Thyroid gland (tissue), 4 donors: ENCODE results near the gene TSPAN1. TPM values are rescaled to one million over a fixed set of nuclear protein-coding genes. Genes with fewer than 3 reads are reported as not detected.
"Not testable (repeated sequence)": the region's sequence is repeated elsewhere in the genome, so short reads cannot be mapped to it uniquely, and the experiment has no call there.

Source experiments
- DNase-seq, 2 donors: peaks; one replicate each; pipeline ENCODE4 v3.0.0-alpha.2; 2019
- H3K27ac ChIP-seq, 3 donors: fragments of 200-600 bp; sonication (generic); 1 replicate in 2 of 3; 2 replicates in 1 of 3; pipeline ENCODE4 v1.5.1; 2016 to 2019; ENCODE audit warnings: mild to moderate bottlenecking in 1 of 3, moderate library complexity in 1 of 3
- H3K27me3 ChIP-seq: fragments of 200-600 bp; sonication (generic); one replicate; pipeline ENCODE4 v1.5.1; 2019
- H3K36me3 ChIP-seq, 2 donors: fragments of 200-600 bp; sonication (generic); one replicate each; pipeline ENCODE4 v1.5.1; 2016 to 2019
- H3K4me1 ChIP-seq, 2 donors: fragments of 200-600 bp; sonication (generic); one replicate each; pipeline ENCODE4 v1.5.1; 2017 to 2019
- H3K4me3 ChIP-seq, 3 donors: fragments of 200-600 bp; sonication (generic); replicated peaks in 1 of 3; 1 replicate in 2 of 3; 2 replicates in 1 of 3; pipeline ENCODE4 v1.5.1; 2016; ENCODE audit warnings: mild to moderate bottlenecking in 1 of 3
- H3K9me3 ChIP-seq: fragments of 200-600 bp; sonication (generic); one replicate; pipeline ENCODE4 v1.5.1; 2017
- POLR2A ChIP-seq, 2 donors: fragments of 450-650 bp; IDR thresholded peaks; one replicate each; pipeline ENCODE4 v1.6.1; 2017; ENCODE audit warnings: antibody characterized with exemption in 2 of 2, mild to moderate bottlenecking in 2 of 2, moderate library complexity in 1 of 2
- WGBS, 2 donors: methylation state at CpG; one replicate each; pipeline ENCODE4 v1.1.5; 2017; 5-methylcytosine and 5-hydroxymethylcytosine counted together
- intact Hi-C: fragments of 100-400 bp; cut with DNase I; formaldehyde crosslinking; loops from one replicate; pipeline ENCODE4 v1.15.1; 2023
- total RNA-seq, 4 donors: library from RNA; depleted of rRNA; stranded (reverse); fragments of >200 nt; gene quantifications; one replicate each; pipeline ENCODE4 v1.2.3, GENCODE V29; 2016
- TF ChIP-seq, protein P1 (sequence below), 6 experiments: fragments of 200-600 bp in 3 of 6; fragments of 450-650 bp in 3 of 6; sonication (generic) in 3 of 6; IDR thresholded peaks; one replicate each; pipeline ENCODE4 v1.5.1; 2016 to 2019; ENCODE audit warnings: antibody characterized with exemption in 6 of 6, mild to moderate bottlenecking in 2 of 6, inconsistent platforms in 1 of 6, moderate library complexity in 1 of 6

TSPAN1 gene
- total RNA-seq, 4 donors from 2014 or later, result 61.2 to 154 (median 105) TPM

DNA sequence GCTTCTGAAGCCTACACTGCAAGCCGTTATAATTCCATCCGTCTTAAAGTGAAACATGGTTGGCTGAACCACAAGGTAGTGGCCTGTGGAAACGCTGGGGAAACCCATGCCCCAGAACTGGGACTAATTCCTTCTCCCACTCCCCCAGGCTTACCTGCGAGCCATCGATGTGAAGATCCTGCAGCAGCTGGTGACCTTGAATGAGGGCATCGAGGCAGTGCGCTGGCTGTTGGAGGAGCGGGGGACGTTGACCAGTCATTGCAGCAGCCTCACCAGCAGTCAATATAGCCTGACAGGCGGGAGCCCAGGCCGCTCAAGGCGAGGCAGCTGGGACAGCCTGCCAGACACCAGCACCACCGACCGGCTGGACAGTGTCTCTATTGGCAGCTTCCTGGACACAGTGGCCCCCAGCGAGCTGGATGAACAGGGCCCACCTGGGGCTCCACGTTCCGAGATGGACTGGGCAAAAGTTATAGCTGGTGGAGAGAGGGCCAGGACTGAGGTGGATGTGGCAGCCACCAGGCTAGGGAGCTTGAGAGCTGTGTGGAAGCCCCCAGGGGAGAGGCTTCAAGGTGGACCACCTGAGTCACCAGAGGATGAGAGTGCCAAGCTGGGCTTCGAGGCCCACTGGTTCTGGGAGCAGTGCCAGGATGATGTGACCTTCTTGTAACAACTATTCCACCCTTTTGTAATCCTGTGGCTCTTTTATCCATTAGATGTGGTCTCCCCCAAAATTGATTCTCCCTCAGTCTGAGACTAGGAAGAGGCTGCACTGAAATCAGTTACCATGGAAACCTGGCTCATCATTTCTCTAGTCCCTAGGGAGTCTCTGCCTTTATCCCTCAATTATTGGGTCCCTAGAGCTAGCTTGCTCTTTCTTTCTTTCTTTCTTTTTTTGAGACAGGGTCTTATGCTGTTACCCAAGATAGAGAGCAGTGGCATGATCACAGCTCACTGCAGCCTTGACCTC is 44.9 kb downstream of the TSPAN1 start:
- Histone ChIP-seq H3K9me3 (no peaks in the 10 kb centered on the region), H3K27me3 (no peaks in the 10 kb centered on the region), H3K27ac (no peak overlapping the region), H3K4me1 (peaks cover 8 to 14% of the 10 kb centered on the region in 2 donors), H3K36me3 (no peaks in the 10 kb centered on the region), H3K4me3 (no peak overlapping the region)
- TF ChIP-seq, protein P1, sequence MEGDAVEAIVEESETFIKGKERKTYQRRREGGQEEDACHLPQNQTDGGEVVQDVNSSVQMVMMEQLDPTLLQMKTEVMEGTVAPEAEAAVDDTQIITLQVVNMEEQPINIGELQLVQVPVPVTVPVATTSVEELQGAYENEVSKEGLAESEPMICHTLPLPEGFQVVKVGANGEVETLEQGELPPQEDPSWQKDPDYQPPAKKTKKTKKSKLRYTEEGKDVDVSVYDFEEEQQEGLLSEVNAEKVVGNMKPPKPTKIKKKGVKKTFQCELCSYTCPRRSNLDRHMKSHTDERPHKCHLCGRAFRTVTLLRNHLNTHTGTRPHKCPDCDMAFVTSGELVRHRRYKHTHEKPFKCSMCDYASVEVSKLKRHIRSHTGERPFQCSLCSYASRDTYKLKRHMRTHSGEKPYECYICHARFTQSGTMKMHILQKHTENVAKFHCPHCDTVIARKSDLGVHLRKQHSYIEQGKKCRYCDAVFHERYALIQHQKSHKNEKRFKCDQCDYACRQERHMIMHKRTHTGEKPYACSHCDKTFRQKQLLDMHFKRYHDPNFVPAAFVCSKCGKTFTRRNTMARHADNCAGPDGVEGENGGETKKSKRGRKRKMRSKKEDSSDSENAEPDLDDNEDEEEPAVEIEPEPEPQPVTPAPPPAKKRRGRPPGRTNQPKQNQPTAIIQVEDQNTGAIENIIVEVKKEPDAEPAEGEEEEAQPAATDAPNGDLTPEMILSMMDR (IDR thresholded peaks at IDR 0.05), result no peak
- TF ChIP-seq POLR2A (IDR thresholded peaks at IDR 0.05), result no peak
- intact Hi-C loops, result loop anchor here (2.0 kb wide), 1 partner anchor 39 kb away; no protein-coding TSS in a partner anchor
- peak; percentile 28 to 41 for DNase-seq
- WGBS, 2 donors, result 84 to 94% methylated on average over 10 to 17 of the region's 18 CpGs

DNA sequence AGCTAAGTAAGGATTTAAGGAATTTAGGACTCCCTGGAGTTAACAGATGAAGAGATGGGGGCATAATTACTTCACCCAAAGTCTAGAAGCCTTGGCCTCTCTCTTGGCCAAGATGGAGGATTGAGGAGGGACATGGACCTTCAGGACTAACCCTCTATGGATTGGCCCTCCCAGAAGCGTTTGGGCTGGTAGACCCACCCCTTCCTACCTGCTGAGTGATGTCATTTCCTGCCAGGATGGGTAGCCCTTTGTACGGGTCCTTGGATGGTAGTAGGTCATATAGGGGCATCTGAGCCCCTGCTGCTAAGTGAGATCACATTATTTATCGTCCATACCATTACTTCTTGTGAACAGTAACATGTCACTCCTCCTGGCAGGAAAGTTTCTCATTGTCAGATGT is 45.9 kb downstream of the TSPAN1 start:
- no peak for DNase-seq
- TF ChIP-seq, protein P1 (IDR thresholded peaks at IDR 0.05), result no peak
- no peak for TF ChIP-seq POLR2A (IDR thresholded peaks at IDR 0.05)
- H3K27ac ChIP-seq, result no peak overlapping the region
- no peak overlapping the region for H3K4me3 ChIP-seq
- H3K4me1 ChIP-seq, result peaks cover 8 to 14% of the 10 kb centered on the region in 2 donors
- H3K36me3 ChIP-seq, result no peaks in the 10 kb centered on the region
- no peaks in the 10 kb centered on the region for H3K9me3 ChIP-seq
- intact Hi-C loops, result loop anchor here (2.0 kb wide), 1 partner anchor 40 kb away; no protein-coding TSS in a partner anchor
- H3K27me3 ChIP-seq, result no peaks in the 10 kb centered on the region
- WGBS, 2 donors, result 83 to 86% methylated on average over 3 of the region's 3 CpGs

DNA sequence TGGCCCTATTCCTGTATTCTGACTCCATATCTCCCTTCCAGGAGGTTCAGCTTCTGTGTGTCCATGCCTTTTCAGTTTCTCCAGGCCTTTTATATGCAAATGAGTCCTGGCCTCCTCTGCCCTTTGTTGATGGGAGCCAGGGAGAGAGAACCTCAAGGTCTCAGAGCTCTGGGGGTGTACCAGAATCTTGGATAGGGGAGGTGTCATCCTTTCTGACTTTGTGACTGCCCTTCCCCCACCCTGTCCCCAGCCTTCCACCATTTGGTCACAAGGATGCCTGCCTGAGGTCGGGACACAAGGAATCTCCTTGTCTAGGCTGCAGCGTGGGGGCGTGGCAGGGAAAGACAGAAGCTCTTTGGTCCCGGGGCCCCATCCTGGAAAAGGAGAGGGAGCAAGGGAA is 46.9 kb downstream of the TSPAN1 start:
- 67 to 79% methylated on average over 4 of the region's 4 CpGs for WGBS, 2 donors
- no peak for DNase-seq
- H3K27ac ChIP-seq, result no peak overlapping the region
- H3K36me3 ChIP-seq, result no peaks in the 10 kb centered on the region
- H3K27me3 ChIP-seq, result no peaks in the 10 kb centered on the region
- intact Hi-C loops, result loop anchor here (2.0 kb wide), 2 partner anchors 41 to 185 kb away; no protein-coding TSS in a partner anchor
- H3K9me3 ChIP-seq, result no peaks in the 10 kb centered on the region
- H3K4me1 ChIP-seq, result peaks cover 8 to 14% of the 10 kb centered on the region in 2 donors
- H3K4me3 ChIP-seq, result no peak overlapping the region
- TF ChIP-seq POLR2A (IDR thresholded peaks at IDR 0.05), result no peak
- TF ChIP-seq, protein P1 (IDR thresholded peaks at IDR 0.05), result no peak

DNA sequence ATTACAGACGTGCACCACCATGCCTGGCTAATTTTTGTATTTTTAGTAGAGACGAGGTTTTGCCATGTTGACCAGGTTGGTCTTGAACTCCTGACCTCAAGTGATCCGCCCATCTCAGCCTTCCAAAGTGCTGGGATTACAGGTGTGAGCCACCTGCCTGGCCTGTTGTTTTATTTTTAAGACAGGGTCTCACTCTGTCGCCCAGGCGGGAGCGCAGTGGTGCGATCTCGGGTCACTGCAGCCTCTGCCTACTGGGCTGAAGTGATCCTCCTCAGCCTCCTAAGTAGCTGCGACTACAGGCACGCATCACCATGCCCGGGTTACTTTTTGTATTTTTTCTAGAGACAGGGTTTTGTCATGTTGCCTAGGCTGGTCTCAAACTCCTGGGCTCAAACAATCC is 48.2 kb downstream of the TSPAN1 start:
- intact Hi-C loops, result loop anchor here (2.0 kb wide), 1 partner anchor 186 kb away; no protein-coding TSS in a partner anchor
- not testable (repeated sequence) for H3K36me3 ChIP-seq, H3K27ac ChIP-seq, H3K4me1 ChIP-seq, H3K4me3 ChIP-seq, H3K27me3 ChIP-seq, DNase-seq, H3K9me3 ChIP-seq
- WGBS, 2 donors, result 62 to 66% methylated on average over 11 of the region's 11 CpGs

DNA sequence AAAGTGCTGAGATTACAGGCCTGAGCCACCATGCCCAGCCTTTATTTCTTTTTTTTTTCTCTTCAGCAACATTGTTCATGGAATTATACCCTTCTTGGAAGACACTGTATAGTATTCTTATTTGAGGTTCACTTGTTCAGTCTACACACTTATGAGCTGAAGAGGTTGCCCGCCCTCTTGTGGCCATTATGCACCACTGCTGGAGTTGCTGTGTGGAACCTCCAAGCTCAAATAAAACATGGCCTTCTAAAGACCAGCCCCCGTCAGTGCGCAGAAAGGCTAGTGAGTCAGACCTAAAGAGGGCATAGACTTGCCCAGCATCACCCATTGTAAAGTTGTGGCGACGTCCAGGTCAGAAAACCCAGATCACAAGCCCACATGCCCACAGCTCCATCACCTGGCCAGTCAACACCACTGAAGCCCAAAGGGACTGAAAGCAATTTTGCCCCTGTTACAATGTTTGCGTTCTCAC is 48.6 kb downstream of the TSPAN1 start:
- no peaks in the 10 kb centered on the region for H3K36me3 ChIP-seq
- H3K4me3 ChIP-seq, result no peak overlapping the region
- WGBS, 2 donors, result 9 to 14% methylated on average over 6 of the region's 6 CpGs
- no peaks in the 10 kb centered on the region for H3K27me3 ChIP-seq
- intact Hi-C loops, result loop anchor here (2.0 kb wide), 1 partner anchor 187 kb away; no protein-coding TSS in a partner anchor
- no peak overlapping the region for H3K27ac ChIP-seq
- no peaks in the 10 kb centered on the region for H3K9me3 ChIP-seq
- peak; percentile 78 to 80 for DNase-seq
- peaks cover 3 to 5% of the 10 kb centered on the region in 2 donors for H3K4me1 ChIP-seq
- TF ChIP-seq, protein P1 (IDR thresholded peaks at IDR 0.05), result peak; percentile 84 to 98 (median 90)
- no peak for TF ChIP-seq POLR2A (IDR thresholded peaks at IDR 0.05)
